HG03460 (cell line): ENCODE measurements around the gene RAF1.

Experiments
- ATAC-seq: cut with Tn5 transposase; IDR thresholded peaks from one replicate; pipeline ENCODE4 v1.9.1; 2021; ENCODE audit not compliant: unreplicated experiment

The RAF1 gene

GRCh38 chr3:12598890-12599289 lies 65.0 kb downstream of the RAF1 start:
- ATAC-seq = no peak

- no peak for ATAC-seq
Observed at GRCh38 chr3:12593473-12593872, 70.4 kb downstream of the RAF1 start.

GRCh38 chr3:12591997-12592715 lies 71.8 kb downstream of the RAF1 start:
- no peak for ATAC-seq

GRCh38 chr3:12591456-12591855 lies 72.5 kb downstream of the RAF1 start:
- no peak for ATAC-seq

GRCh38 chr3:12590096-12590495 lies 73.8 kb downstream of the RAF1 start:
- no peak for ATAC-seq

GRCh38 chr3:12588039-12589009 lies 75.6 kb downstream of the RAF1 start:
- ATAC-seq = no peak

GRCh38 chr3:12586403-12586802 lies 77.5 kb downstream of the RAF1 start:
- ATAC-seq = no peak

- no peak for ATAC-seq
Observed at GRCh38 chr3:12585970-12586369, 77.9 kb downstream of the RAF1 start.

- ATAC-seq = no peak
Observed at GRCh38 chr3:12585181-12585580, 78.7 kb downstream of the RAF1 start.

GRCh38 chr3:12584083-12584482 lies 79.8 kb downstream of the RAF1 start:
- ATAC-seq = no peak

GRCh38 chr3:12583280-12583679 lies 80.6 kb downstream of the RAF1 start:
- ATAC-seq = no peak

GRCh38 chr3:12582730-12583129 lies 81.2 kb downstream of the RAF1 start:
- no peak for ATAC-seq

GRCh38 chr3:12579905-12580304 lies 84.0 kb downstream of the RAF1 start:
- no peak for ATAC-seq

GRCh38 chr3:12579456-12579855 lies 84.5 kb downstream of the RAF1 start:
- ATAC-seq = no peak

- ATAC-seq = no peak
Observed at GRCh38 chr3:12578742-12579141, 85.2 kb downstream of the RAF1 start.

GRCh38 chr3:12577379-12577778 lies 86.5 kb downstream of the RAF1 start:
- no peak for ATAC-seq

GRCh38 chr3:12574661-12575060 lies 89.3 kb downstream of the RAF1 start:
- no peak for ATAC-seq

- no peak for ATAC-seq
Observed at GRCh38 chr3:12574131-12574530, 89.8 kb downstream of the RAF1 start.

- no peak for ATAC-seq
Observed at GRCh38 chr3:12571986-12572385, 91.9 kb downstream of the RAF1 start.

- ATAC-seq = no peak
Observed at GRCh38 chr3:12569836-12570235, 94.1 kb downstream of the RAF1 start.

- ATAC-seq = no peak
Observed at GRCh38 chr3:12568747-12569146, 95.2 kb downstream of the RAF1 start.

- no peak for ATAC-seq
Observed at GRCh38 chr3:12566976-12567375, 96.9 kb downstream of the RAF1 start.
